Astrocyte of the spinal cord (primary cell): ENCODE measurements around the gene MYCL.
A peak's percentile ranks its signal among the peaks of the same experiment; 100 is the strongest.

Source experiments
- DNase-seq: peaks from one replicate; pipeline ENCODE4 v3.0.0; 2011; ENCODE audit warnings: low read depth, low spot score
- H3K4me3 ChIP-seq: 2 replicates; pipeline ENCODE4 v1.5.1; 2011; ENCODE audit warnings: low read depth, mild to moderate bottlenecking, low read length, moderate library complexity
- in situ Hi-C: cut with HindIII; loops from 2 replicates; pipeline ENCODE4 v1.10.0; 2017; ENCODE audit warnings: low sequenced_read_pairs
- TF ChIP-seq, protein P1 (sequence below): IDR thresholded peaks from 2 replicates; pipeline ENCODE4 v1.5.1; 2012; ENCODE audit warnings: low read depth, mild to moderate bottlenecking, low read length, inconsistent platforms

The MYCL gene

DNA sequence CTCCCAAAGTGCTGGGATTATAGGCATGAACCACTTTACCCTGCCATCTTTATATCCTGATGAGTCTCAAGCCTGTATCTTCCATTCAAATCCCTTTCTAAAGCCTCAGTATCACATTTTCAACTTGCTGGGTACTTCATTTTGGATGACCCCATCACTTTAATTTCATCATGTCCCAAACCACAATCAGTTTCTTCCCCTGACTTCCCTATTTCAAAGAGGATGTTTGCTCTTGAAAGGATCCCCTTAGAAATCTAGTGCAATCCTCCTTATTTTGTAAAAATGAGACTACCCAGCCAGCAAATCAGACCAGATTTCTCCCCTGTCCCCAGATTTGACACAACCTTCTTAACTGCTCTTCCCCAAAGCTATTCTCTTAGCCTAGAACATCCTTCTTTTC, 11.4 kb downstream of the MYCL start:
- in situ Hi-C loops = no loop called here
- DNase-seq = no peak
- TF ChIP-seq, protein P1, sequence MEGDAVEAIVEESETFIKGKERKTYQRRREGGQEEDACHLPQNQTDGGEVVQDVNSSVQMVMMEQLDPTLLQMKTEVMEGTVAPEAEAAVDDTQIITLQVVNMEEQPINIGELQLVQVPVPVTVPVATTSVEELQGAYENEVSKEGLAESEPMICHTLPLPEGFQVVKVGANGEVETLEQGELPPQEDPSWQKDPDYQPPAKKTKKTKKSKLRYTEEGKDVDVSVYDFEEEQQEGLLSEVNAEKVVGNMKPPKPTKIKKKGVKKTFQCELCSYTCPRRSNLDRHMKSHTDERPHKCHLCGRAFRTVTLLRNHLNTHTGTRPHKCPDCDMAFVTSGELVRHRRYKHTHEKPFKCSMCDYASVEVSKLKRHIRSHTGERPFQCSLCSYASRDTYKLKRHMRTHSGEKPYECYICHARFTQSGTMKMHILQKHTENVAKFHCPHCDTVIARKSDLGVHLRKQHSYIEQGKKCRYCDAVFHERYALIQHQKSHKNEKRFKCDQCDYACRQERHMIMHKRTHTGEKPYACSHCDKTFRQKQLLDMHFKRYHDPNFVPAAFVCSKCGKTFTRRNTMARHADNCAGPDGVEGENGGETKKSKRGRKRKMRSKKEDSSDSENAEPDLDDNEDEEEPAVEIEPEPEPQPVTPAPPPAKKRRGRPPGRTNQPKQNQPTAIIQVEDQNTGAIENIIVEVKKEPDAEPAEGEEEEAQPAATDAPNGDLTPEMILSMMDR = no peak
- no peak overlapping the region for H3K4me3 ChIP-seq

DNA sequence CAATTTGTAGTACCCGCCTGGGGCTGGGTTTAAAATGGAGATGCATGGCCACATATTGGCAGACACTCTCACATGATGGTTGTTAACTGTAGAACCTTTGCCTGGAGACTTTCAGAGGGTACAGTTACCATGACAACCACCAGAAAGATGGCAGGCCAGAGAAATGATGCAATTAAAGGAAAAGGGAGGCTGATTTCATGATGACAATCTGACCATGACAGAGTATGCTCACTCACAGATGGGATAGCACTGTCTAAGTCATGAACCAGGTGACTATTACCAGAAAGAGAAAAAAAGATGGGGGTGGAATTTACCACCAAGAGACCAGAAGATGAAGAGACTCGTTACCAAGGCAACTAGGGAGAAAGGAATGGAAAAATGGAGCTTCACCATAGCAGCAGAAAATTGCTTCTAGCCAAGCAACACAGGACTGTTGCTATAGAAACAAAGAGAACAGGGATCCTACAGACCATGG, 14.9 kb downstream of the MYCL start:
- TF ChIP-seq, protein P1 = no peak
- no peak for DNase-seq
- in situ Hi-C loops = no loop called here
- no peak overlapping the region for H3K4me3 ChIP-seq

DNA sequence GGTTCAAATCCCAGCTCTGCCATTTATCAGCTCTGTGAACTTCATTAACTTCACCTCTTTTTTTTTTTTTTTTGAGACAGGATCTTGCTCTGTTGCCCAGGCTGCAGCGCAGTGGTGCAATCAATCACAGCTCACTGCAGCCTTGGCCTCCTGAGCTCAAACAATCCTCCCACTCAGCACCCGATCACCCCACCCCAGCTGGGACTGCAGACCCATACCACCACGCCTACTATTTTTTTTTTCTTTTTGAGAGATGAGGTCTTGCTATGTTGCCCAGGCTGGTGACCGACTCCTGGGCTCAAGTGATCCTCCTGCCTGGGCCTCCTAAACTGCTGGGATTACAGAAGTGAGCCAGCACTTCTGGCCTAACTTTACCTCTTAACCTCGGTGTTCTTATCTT, 16.2 kb downstream of the MYCL start:
- TF ChIP-seq, protein P1 = no peak
- no peak for DNase-seq
- no peak overlapping the region for H3K4me3 ChIP-seq
- in situ Hi-C loops = no loop called here

DNA sequence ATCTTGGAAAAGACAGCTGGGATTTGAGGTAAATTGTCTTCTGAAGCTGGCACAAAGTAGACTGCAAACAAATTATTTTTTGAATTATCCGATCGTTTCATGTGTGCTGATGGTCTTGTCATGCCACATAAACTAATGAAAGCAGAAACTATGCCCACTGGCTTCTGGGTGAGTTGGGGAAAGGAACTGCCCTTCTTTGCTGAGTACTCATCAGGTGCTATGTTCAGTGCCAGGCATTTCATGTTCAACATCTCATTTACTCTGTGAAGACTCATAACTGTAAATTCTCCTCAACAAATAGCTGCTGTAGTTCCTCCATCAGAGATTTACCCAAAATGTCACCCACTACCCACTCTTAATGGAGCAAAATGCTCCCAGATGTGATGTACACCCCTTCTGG, 19.6 kb downstream of the MYCL start:
- H3K4me3 ChIP-seq = peak overlapping the region; percentile 88
- in situ Hi-C loops = no loop called here
- no peak for DNase-seq
- TF ChIP-seq, protein P1 = no peak

DNA sequence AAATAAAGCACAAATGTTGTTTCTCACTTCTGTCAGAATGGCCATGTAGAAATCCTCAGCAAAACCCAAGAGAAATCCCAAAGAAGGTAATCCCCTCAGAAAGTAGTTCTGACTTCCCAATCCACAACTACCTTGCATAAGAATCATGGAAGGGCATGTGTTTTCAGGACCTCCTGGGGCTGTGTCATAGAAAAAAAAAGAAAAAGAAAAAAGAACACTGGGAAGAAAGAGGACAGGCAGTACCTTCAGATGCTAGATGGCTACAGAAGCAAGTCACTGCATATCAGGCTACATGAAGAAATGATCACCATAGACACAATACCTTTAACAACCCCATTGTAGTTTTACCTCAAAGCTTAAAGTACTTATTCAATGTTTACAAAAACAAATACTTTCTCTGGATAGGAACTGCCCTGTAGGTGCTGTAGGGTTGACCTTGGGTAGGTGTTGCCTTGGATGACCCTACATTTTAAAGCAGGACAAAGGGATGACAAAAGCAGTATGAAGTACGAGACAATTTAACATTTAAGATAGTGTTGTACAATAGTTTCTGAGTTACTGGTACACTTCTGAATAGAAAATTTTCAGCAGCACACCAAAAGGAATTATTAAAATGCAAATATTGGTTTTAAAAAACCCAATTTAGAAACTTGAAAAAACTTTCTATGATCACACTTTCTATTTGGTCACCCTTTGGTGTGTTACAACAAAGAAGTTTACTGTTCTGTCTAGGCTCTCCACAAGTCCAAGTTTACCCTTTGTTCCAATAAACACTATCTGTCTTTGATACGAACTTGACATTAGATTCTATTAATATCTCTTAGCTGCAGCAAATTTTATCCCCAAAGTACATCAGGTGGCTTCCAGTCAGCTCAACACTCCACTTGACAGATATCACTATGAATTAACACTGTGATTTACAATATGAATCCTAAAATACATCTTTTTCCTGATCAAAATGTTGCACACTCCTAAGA, 23.4 kb downstream of the MYCL start:
- DNase-seq = no peak
- in situ Hi-C loops = no loop called here
- TF ChIP-seq, protein P1 = no peak
- H3K4me3 ChIP-seq = no peak overlapping the region

DNA sequence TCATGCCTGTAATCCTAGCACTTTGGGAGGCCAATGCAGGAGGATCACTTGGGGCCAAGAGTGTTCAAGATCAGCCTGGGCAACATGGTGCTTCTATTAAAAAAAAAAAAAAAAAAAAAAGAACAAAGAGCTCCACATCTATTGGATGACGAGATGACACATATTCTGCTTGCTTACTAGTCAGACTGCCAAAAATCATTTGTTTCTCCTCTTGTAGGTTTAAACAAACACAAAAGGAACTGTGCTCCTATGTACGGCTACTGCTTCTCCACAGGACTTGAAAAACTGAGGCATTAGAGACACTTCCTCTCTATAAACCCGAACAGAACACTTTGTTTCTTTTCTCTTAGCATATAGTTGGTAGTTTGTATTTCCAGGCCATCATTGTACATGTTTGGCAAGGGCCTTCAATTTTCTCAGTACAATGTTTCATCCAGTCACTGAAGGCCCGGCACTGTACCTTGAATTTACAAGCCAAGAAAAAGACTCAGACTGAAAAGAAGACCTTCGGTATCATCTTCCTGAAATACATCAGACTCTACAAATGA, 24.4 kb downstream of the MYCL start:
- in situ Hi-C loops = no loop called here
- H3K4me3 ChIP-seq = no peak overlapping the region
- TF ChIP-seq, protein P1 = no peak
- DNase-seq = no peak
